H4 (cell line): ENCODE measurements around the gene POLR2C. TPM values are rescaled to one million over a fixed set of nuclear protein-coding genes. Genes with fewer than 3 reads are reported as not detected.
A peak's percentile ranks its signal among the peaks of the same experiment; 100 is the strongest.
"Not testable (repeated sequence)": the region's sequence is repeated elsewhere in the genome, so short reads cannot be mapped to it uniquely, and the experiment has no call there.

Experiments used
- DNase-seq: peaks from one replicate; pipeline ENCODE4 v3.0.0-alpha.2; 2015; ENCODE audit warnings: low spot score
- total RNA-seq: library from RNA; depleted of rRNA; stranded (reverse); fragments of >200 nt; shearing (Covaris generic); gene quantifications from 2 replicates; pipeline ENCODE4 v1.2.3, GENCODE V29; 2014; rRNA removed

Gene POLR2C
- 201 and 244 TPM in 2 replicates for total RNA-seq

GRCh38 chr16:57462209-57462977 is at the start of gene POLR2C:
Gene POLR2C (plus strand): TSS chr16:57462679. CDS start chr16:57462725, 46 bp downstream.
- DNase-seq = peak; percentile 77

DNA sequence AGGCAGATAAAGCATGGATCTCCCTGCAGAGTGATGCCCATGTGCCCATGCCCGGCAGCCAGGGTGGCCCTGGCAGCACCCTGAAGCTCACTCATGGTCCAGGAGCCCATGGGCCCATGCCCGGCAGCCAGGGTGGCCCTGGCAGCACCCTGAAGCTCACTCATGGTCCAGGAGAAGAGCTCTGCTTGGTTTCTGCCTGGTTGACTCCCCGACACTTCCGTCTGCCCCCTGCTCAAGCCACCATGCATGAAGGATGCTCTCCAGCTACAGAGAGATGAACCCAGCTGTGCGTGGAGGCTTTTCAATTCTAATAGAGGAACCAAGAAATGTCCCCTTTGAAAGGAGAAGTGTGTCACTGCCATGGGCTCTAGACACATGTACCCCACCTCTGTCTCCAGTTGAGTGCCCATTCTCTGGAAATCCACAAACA is 49.2 kb upstream of the POLR2C start:
- no peak for DNase-seq

DNA sequence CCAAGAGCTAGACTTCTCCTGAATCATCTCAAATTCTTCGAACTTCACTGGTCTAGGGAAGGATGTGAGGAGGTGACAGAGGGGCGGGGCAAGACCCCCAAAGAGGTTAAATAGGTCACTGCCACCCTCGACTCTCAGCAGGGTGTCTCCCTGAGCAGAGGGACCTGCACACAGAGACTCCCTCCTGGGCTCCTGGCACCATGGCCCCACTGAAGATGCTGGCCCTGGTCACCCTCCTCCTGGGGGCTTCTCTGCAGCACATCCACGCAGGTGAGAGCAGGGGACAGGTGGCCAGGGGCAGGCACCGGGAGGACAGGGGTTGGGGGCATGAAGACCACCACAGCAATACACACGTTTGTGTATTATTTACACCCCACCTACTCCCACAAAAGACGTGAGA is 48.7 kb upstream of the POLR2C start:
- no peak for DNase-seq

GRCh38 chr16:57416084-57416483 is 46.4 kb upstream of the POLR2C start:
- no peak for DNase-seq

GRCh38 chr16:57419506-57419905 is 43.0 kb upstream of the POLR2C start:
- no peak for DNase-seq

DNA sequence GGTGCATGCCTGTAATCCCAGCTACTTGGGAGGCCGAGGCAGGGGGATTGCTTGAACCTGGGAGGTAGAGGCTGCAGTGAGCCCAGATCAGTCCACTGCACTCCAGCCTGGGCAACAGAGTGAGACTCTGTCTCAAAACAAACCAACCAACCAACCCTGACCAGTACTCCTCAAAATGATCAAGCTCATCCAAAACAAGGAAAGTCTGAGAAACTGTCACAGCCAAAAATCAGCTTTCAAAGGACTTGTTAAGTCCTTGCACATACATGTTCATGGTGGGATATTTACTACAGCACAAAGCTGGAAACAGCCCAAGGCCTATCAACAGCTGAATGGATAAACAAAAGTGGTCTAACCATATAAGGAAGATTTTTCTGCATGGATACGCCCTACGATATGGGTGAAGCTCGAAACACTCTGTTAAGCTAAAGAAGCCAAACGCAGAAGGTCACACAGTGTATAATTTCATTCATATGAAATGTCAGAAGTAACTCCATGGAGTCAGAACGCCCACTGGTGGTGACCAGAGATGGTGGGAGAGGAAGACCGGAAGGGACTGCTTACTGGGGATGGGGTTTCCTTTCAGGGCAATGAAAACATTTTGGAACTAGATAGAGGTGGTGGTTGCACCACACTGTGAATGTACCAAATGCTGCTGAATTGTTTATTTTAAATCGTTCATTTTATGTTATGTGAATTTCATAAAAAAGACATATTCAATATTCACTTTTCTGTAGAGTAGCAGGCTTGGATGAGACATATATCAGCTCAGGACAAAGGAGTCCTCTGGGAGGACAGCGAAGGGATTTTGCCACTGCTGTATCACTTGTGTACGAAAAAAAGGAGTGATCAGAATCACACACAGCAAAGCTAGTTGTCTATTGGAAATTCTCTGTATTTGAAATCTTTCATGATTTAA is 40.2 kb upstream of the POLR2C start:
- peak; percentile 71 for DNase-seq

DNA sequence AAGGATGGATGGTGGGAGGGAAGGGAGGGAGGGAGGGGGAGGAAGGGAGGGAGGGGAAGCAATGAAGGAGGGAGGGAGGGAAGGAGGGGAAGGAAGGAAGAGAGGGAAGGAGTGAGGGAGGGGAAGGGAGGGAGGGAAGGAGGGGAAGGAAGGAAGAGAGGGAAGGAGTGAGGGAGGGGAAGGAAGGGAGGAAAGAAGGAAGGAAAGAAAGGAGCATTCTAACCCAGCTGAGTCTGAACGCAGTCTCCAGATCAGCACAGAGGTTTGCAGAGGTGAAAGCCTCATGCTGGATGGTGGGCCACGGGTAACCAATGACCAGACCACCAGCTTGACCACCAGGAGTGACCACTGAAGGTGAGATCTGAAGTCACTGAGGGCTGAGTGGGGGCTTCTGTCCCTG is 39.3 kb upstream of the POLR2C start:
- DNase-seq = no peak

- DNase-seq = no peak
These were observed 37.9 kb upstream of the POLR2C start for GRCh38 chr16:57424583-57424982.

GRCh38 chr16:57426356-57426755 is 36.1 kb upstream of the POLR2C start:
- no peak for DNase-seq

DNA sequence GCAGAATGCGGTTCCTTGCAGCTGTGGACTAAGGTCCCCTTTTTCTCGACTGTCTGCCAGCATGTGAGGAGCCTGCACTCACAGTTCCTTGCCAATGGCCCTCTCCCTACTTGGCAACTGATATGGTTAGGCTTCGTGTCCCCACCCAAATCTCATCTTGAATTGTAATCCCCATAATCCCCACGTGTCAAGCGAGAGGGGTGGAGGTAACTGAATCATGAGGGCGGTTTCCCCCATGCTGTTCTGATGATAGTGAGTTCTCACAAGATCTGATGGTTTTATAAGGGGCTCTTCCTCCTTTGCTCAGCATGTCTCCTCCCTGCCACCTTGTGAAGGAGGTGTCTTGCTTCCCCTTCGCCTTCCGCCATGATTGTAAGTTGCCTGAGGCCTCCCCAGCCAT is 35.2 kb upstream of the POLR2C start:
- DNase-seq = no peak

DNA sequence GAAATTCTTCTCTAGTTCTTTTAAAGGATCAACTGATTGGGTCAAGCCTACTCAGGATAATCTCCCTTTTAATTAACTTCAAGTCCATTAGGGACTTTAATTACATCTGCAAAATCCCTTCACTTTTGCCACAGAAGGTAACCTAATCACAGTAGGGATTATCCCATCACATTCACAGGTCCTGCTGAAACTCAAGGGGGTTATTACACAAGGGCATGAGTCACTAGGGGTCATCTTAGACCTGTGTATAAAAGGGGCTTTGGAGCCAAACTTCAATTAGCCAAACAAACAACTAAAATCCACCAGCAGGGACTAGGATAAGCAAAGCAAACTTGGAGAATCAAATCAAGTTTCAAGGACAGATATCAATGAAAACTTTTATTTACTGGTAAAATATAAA is 34.7 kb upstream of the POLR2C start:
- no peak for DNase-seq

DNA sequence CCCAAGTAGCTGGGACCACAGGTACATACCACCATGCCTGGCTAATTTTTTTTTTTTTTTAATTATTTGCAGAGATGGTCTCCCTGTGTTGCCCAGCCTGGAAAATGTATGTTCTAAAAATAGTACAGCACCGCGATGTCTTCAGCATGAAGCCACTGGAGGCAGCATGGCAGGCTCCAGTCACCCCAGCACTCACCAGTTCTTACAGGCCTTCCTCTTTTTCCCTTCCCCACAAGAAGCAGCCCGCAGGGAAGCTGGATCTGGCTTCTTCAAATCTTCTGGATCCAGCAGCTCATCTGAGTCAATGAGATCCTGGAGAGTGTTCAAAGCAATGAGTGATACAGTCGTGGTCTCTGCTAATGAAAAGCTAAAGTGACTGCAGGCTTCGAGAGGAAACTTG is 31.5 kb upstream of the POLR2C start:
- no peak for DNase-seq

DNA sequence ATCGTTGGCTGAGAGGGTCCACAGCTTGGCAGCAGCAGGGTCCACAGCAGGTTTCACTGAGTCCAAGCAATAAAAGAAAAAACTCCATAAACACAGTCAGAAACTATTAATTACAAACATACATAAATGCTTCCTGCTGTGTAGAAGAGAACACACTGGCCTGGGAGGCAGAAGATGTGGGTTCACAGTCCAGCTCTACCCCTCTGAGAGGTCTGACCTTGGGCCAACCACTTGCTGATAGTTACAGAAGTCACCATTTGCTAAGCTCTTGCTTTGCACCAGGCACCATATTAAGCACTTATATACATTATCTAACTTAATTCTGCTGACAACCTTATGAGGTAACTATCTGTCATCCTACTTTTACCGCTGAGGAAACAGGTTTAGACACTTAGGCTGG is 30.0 kb upstream of the POLR2C start:
- DNase-seq = no peak

DNA sequence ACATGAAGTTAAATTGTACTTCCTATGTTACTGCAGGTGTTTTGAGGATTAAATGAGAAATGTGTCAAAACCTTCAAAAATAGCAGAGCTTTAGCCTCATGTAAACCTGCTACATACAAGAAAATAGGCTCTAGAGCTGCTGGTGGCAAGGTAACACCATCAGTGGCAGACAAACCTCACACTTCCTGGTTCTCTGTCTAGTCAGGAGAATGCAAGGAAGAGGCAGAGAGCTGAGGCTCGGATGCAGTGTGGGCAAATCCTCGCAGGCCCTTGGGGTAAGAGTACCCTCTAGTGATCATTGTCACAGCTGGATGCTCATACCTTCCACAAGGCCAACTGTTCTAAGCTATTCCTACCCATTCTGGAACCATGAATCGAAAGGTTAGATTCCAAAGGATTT is 29.5 kb upstream of the POLR2C start:
- no peak for DNase-seq

DNA sequence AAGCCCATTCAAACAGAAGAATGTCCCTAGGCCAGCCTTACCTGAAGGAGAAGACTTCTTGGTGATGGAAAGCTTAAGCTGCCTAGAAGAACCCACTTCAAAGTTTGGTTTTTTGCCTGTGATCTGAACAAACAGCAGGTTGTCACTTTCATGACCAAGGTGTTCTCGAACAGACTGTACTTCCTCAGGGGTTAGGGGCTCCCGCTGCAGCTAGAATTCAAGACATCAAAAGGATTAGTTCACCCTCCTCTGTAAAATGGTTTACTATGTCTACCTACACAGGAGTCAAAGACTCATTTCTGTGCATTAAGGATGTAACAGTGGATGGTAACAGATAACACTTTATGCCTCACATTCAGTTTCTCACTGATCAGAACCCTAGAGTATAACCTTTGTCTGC is 28.5 kb upstream of the POLR2C start:
- DNase-seq = no peak

GRCh38 chr16:57435838-57436237 is 26.6 kb upstream of the POLR2C start:
- no peak for DNase-seq

DNA sequence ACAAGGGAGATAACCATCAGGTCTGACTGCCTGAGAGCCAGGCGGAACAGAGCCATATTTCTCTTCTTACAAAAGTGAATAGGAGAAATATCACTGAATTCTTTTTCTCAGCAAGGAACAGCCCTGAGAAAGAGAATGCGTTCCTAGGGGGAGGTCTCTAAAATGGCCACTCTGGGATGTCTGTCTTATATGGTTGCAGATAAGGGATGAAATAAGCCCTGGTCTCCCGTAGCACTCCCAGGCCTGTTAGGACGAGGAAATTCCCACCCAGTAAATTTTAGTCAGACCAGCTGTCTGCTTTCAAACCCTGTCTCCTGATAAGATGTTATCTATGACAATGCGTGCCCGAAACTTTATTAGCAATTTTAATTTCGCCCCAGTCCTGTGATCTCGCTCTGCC is 22.5 kb upstream of the POLR2C start:
- DNase-seq = not testable (repeated sequence)

DNA sequence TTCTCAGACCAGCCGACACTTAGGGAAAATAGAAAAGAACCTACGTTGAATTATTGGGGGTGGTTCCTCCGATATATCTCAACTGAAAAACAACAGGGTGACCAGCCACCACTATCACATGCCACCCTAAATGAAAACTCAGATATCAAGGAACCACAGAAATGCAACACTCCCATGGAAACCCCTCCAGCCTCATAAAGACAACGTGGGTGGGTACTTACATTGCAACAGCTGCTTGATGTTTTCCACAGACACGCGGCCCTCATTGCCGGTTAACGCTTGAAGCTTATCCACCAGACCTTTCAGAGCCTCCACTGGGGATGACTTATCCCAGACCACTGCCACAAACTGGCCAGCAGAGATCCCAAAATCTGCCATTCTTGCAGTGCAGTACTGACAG is 21.9 kb upstream of the POLR2C start:
- not testable (repeated sequence) for DNase-seq

DNA sequence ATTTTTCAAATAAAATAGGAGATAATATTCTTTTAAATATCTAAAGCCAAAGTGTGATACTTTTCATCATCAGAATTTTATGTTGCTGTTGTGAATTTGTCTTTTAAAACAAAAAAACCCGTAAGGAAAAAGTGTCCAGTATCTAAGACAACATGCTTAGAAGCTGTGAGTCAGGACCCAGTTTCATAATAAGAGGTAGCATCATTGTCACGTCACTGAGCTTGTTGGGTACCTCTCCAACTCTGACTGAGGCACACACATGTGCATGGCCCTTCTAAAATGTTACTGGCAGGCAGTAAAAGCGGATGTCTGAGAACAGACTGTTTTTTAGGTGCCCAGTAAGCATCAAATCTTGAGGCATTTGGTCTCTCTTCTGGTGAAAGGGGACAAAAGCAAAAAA is 17.8 kb upstream of the POLR2C start:
- DNase-seq = no peak

GRCh38 chr16:57445510-57445909 is 17.0 kb upstream of the POLR2C start:
- DNase-seq = no peak

- DNase-seq = no peak
These were observed 15.8 kb upstream of the POLR2C start for GRCh38 chr16:57446531-57447185.
